Epidermal melanocyte (primary cell): ENCODE data around the gene MATR3.
"Not testable (repeated sequence)": the region's sequence is repeated elsewhere in the genome, so short reads cannot be mapped to it uniquely, and the experiment has no call there.

Experiments
- DNase-seq: peaks from one replicate; pipeline ENCODE4 v3.0.0; 2011; ENCODE audit warnings: low spot score; ENCODE audit not compliant: insufficient read length

The MATR3 gene, protein sequence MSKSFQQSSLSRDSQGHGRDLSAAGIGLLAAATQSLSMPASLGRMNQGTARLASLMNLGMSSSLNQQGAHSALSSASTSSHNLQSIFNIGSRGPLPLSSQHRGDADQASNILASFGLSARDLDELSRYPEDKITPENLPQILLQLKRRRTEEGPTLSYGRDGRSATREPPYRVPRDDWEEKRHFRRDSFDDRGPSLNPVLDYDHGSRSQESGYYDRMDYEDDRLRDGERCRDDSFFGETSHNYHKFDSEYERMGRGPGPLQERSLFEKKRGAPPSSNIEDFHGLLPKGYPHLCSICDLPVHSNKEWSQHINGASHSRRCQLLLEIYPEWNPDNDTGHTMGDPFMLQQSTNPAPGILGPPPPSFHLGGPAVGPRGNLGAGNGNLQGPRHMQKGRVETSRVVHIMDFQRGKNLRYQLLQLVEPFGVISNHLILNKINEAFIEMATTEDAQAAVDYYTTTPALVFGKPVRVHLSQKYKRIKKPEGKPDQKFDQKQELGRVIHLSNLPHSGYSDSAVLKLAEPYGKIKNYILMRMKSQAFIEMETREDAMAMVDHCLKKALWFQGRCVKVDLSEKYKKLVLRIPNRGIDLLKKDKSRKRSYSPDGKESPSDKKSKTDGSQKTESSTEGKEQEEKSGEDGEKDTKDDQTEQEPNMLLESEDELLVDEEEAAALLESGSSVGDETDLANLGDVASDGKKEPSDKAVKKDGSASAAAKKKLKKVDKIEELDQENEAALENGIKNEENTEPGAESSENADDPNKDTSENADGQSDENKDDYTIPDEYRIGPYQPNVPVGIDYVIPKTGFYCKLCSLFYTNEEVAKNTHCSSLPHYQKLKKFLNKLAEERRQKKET

DNA sequence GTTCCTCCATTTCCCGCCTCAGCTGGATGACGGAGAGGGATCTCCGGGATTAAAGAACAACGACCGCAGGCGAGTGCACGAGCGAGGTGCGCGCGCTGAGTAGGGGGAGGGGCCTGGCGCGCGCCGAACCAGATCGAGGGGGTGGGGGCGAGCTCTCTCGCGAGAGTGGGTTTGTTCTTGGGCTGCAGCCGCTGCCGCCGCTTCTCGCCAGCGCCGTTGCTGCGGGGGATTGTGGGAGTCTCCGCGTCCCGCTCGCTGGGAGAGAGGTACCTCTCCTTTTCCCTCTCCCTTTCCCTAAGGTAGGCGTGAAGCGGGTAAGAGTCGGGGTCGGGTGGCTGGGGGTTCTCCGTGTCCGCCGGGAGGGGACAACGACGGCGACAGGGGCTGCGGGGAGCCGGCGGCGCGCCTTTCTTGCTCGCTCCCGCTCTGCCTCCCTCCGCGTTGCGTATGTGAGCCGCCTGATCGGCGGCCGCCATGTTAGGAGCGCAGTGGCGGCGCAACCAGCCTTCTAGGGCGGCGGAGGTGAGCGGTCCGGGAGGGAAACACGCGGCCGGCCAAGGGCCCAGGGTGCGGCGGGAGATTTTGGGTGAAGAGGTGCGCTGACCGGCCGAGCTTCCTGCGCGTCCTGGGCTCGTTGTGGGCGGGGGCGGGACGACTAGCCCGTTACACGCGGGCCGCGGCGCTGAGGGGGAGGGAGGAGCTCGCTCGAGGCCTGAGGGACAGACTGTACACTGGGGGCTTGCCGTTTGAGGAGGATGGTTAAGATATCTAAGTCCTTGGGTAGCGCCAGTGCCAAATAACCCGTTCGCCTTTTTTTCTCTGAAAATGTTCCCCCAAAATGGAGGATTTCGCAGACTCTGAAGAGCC, at the start of gene MATR3:
Gene MATR3 (plus strand): TSS at position 234 of the 867 bp plus-strand sequence. CDS start 13,676 bp downstream, outside the sequence.
- peak; percentile 96 for DNase-seq

GRCh38 chr5:139245637-139246339, 47.8 kb upstream of the MATR3 start:
- DNase-seq: no peak

- DNase-seq: no peak
Observed at GRCh38 chr5:139246394-139246793, 47.1 kb upstream of the MATR3 start.

- DNase-seq: no peak
Observed at GRCh38 chr5:139248826-139249453, 44.6 kb upstream of the MATR3 start.

GRCh38 chr5:139251281-139251687, 42.3 kb upstream of the MATR3 start:
- no peak for DNase-seq

GRCh38 chr5:139251695-139252288, 41.7 kb upstream of the MATR3 start:
- DNase-seq: no peak

- no peak for DNase-seq
Observed at GRCh38 chr5:139253115-139253514, 40.4 kb upstream of the MATR3 start.

GRCh38 chr5:139256820-139257219, 36.7 kb upstream of the MATR3 start:
- DNase-seq: no peak

- DNase-seq: no peak
Observed at GRCh38 chr5:139262059-139262741, 31.3 kb upstream of the MATR3 start.

- peak; percentile 94 for DNase-seq
Observed at GRCh38 chr5:139262742-139263445, 30.6 kb upstream of the MATR3 start.

DNA sequence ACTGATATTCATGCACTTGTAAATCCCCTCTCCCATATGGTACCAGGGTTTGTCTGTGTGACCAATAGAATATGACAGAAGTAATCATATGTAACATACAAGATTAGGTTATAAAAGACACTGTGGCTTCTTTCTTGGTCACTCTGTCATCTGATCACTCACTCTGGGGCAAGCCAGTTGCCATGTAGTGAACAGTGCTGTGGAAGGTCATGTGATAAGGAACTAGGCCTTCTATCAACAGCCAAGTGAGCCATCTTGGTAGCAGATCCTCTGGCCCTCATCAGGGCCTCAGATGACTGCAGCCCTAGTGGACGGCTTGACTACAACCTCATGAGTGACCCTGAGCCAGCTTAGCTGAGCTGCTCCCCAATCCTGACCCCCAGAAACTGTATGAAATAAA, 30.0 kb upstream of the MATR3 start:
- no peak for DNase-seq

DNA sequence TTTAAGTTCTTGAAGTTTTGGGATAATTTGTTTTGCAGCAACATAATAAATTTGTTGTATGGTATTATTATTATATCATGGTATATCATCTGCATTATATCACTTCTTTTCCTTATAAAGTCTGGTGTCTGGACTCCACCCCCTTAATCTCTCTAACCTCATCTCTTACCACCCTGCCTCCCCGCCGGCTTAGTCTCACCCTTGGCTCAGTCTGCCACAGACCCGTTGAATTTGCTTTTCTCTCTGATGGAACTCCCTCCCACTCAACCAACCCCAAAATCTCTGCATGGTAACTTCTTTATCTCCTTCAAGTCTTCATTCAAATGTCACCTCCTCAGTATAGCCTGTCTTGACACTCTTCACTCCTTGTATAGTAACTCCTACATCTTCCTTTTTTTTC, 29.6 kb upstream of the MATR3 start:
- DNase-seq: no peak

DNA sequence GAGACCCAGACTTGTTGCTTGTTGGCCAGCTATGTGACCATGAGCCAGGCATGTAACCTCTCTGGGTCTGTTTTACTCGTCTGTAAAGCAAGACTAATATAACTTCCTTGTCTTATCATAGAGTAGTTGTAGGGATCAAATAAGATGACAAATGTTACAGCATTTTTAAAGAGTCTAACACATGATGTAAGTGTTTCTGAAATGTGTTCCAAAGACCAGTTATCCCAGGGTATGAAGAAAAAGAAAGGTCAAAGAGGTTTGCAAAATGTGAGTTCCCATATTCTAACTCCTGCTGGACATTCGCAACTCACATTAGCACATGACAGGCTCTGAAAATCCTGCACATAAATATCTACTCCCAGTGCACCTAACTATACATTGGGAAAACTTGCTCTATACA, 28.5 kb upstream of the MATR3 start:
- DNase-seq: no peak

- no peak for DNase-seq
Observed at GRCh38 chr5:139266236-139266635, 27.3 kb upstream of the MATR3 start.

DNA sequence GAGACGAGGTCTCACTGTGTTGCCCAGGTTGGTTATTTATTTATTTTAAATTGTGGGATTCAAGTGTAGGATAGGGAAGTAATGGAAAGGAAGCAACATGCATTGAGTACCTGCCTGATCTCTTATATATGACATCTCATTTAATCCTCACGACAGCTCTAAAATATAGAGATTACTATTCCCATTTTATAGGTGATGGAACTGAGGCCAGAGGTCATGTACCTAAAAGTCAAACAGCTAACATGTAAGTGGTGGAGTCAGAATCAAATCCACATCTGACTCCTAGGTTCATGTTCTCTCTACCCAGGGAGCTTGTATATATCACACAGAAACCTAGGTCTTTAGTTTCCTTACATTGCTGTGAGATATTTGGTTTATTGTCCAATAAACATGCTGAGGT, 26.1 kb upstream of the MATR3 start:
- DNase-seq: no peak

GRCh38 chr5:139268364-139269202, 25.0 kb upstream of the MATR3 start:
- no peak for DNase-seq

DNA sequence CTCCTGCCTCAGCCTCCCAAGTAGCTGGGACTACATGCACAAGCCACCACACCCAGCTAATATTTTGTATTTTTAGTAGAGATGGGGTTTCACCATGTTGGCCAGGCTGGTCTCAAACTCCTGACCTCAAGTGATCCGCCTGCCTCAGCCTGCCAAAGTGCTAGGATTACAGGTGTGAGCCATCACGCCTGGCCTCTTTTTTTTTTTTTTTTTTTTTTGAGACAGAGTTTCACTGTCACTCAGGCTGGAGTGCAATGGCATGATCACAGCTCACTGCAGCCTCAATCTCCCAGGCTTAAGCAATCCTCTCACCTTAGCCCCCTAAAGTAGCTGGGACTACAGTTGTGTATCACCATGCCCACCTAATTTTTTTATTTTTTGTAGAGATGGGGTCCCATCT, 22.8 kb upstream of the MATR3 start:
- DNase-seq: not testable (repeated sequence)
